K562 (cell line): ENCODE data around the gene SLC48A1. TPM values are rescaled to one million over a fixed set of nuclear protein-coding genes. Genes with fewer than 3 reads are reported as not detected.

Experiments
- BRD9 ChIP-seq: fragments of 450-650 bp; IDR thresholded peaks from 2 replicates; pipeline ENCODE4 v1.6.1; 2018; ENCODE audit warnings: low read depth; ENCODE audit not compliant: partially characterized antibody
- CBFB ChIP-seq: sonication (generic); formaldehyde crosslinking; IDR thresholded peaks from 2 replicates; pipeline ENCODE4 v1.4.0; 2020; ENCODE audit warnings: mild to moderate bottlenecking, missing genetic modification reagents
- CREM ChIP-seq: IDR thresholded peaks from 2 replicates; pipeline ENCODE4 v1.6.1; 2014; ENCODE audit warnings: antibody characterized with exemption, low read depth
- DIDO1 ChIP-seq: fragments of 450-650 bp; IDR thresholded peaks from 2 replicates; pipeline ENCODE4 v1.6.1; 2016; ENCODE audit warnings: low read depth, missing biosample characterization, missing genetic modification characterization
- EP300 ChIP-seq: IDR thresholded peaks from 2 replicates; pipeline ENCODE4 v1.6.1; 2012; ENCODE audit warnings: low read length, improper control_type of control experiment
- FOXA3 ChIP-seq, 2 experiments: fragments of 450-650 bp in 1 of 2; sonication (generic) in 1 of 2; formaldehyde crosslinking; IDR thresholded peaks in 1 of 2; conservative IDR thresholded peaks in 1 of 2; 2 replicates each; pipeline versions ENCODE4 v1.4.0 to v1.8.0; 2020 to 2022; ENCODE audit warnings: mild to moderate bottlenecking in 2 of 2, missing genetic modification reagents in 1 of 2
- HDAC3 ChIP-seq: fragments of 450-650 bp; IDR thresholded peaks from 2 replicates; pipeline ENCODE4 v1.6.1; 2018; ENCODE audit warnings: borderline replicate concordance, mild to moderate bottlenecking, moderate library complexity; ENCODE audit not compliant: partially characterized antibody
- HMG20A ChIP-seq: fragments of 450-650 bp; formaldehyde crosslinking; conservative IDR thresholded peaks from 2 replicates; pipeline ENCODE4 v1.4.0; 2020; ENCODE audit warnings: mild to moderate bottlenecking, mixed read lengths
- IRF2 ChIP-seq: sonication (generic); formaldehyde crosslinking; IDR thresholded peaks from 2 replicates; pipeline ENCODE4 v1.8.1; 2022; ENCODE audit warnings: mild to moderate bottlenecking, missing genetic modification reagents
- NFYB ChIP-seq: IDR thresholded peaks from 2 replicates; pipeline ENCODE4 v1.6.1; 2011; ENCODE audit warnings: mild to moderate bottlenecking, moderate library complexity; ENCODE audit not compliant: insufficient read length; ENCODE audit errors: extremely low read depth
- POLR2H ChIP-seq: IDR thresholded peaks from 2 replicates; pipeline ENCODE4 v1.6.1; 2016; ENCODE audit warnings: missing genetic modification characterization, low read depth, mild to moderate bottlenecking, control low read depth, missing compliant biosample characterization, moderate library complexity
- PRPF4 ChIP-seq: fragments of 200-400 bp; formaldehyde crosslinking; IDR thresholded peaks from one replicate; pipeline ENCODE4 v1.6.1; 2017; ENCODE audit warnings: low read length, low read depth, mild to moderate bottlenecking; ENCODE audit not compliant: insufficient read depth, poor library complexity, severe bottlenecking
- SETDB1 ChIP-seq: IDR thresholded peaks from one replicate; pipeline ENCODE4 v1.6.1; 2012; ENCODE audit warnings: low read length, control low read depth, inconsistent platforms
- TEAD1 ChIP-seq, 2 experiments: fragments of 450-650 bp in 1 of 2; sonication (generic) in 1 of 2; formaldehyde crosslinking; IDR thresholded peaks; 2 replicates each; pipeline versions ENCODE4 v1.4.0 to v1.8.0; 2020 to 2022; ENCODE audit warnings: mild to moderate bottlenecking in 2 of 2, missing genetic modification reagents in 1 of 2
- YBX1 ChIP-seq: fragments of 450-650 bp; IDR thresholded peaks from 2 replicates; pipeline ENCODE4 v1.7.1; 2016; ENCODE audit warnings: mild to moderate bottlenecking
- polyA plus RNA-seq, 8 experiments: library from polyadenylated mRNA; depleted of rRNA in 4 of 8; stranded (reverse) in 5 of 8; unstranded in 3 of 8; fragments of >200 nt; fragmentation: Nextera tagmentation in 2 of 8; fragmentation: Illumina TruSeq in 1 of 8; extraction: Ambion mirVana in 2 of 8; extraction: Trizol in 1 of 8; gene quantifications; 2 replicates each; pipeline versions ENCODE4 v1.2.1 to v1.2.3, GENCODE V29; 2011 to 2014; ENCODE audit warnings: inconsistent platforms in 1 of 8, missing spikeins in 1 of 8
- total RNA-seq, 7 experiments: library from RNA; depleted of rRNA in 6 of 7; stranded (reverse); fragments of >200 nt in 6 of 7; fragmentation: Illumina TruSeq in 2 of 7; extraction: Trizol in 2 of 7; gene quantifications; 2 replicates each; pipeline versions ENCODE4 v1.2.1 to v1.2.3, GENCODE V29; 2011 to 2021; ENCODE audit warnings: low replicate concordance in 1 of 7
- TF ChIP-seq, protein P1 (sequence below): IDR thresholded peaks from 3 replicates; pipeline ENCODE4 v1.6.1; 2011; ENCODE audit warnings: borderline replicate concordance, mild to moderate bottlenecking, moderate library complexity; ENCODE audit not compliant: insufficient read length; ENCODE audit errors: extremely low read depth
- TF ChIP-seq, protein P2 (sequence below): fragments of 450-650 bp; IDR thresholded peaks from 2 replicates; pipeline ENCODE4 v1.6.1; 2016; ENCODE audit warnings: mild to moderate bottlenecking
- TF ChIP-seq, protein P3 (sequence below): fragments of 250-450 bp; sonication (Bioruptor Pico); IDR thresholded peaks from 2 replicates; pipeline ENCODE4 v1.8.0; 2022; ENCODE audit warnings: inconsistent platforms, mild to moderate bottlenecking, moderate library complexity, borderline replicate concordance
- TF ChIP-seq, protein P4 (sequence below): sonication (generic); formaldehyde crosslinking; IDR thresholded peaks from 2 replicates; pipeline ENCODE4 v1.8.1; 2022; ENCODE audit warnings: missing genetic modification reagents

Gene SLC48A1
- total and polyA plus RNA-seq, 9 of the 15 experiments (the other 6 are each of a cell fraction or from before 2014, with no cell fraction given), result 10.7 to 37.5 (median 18.7) TPM

DNA sequence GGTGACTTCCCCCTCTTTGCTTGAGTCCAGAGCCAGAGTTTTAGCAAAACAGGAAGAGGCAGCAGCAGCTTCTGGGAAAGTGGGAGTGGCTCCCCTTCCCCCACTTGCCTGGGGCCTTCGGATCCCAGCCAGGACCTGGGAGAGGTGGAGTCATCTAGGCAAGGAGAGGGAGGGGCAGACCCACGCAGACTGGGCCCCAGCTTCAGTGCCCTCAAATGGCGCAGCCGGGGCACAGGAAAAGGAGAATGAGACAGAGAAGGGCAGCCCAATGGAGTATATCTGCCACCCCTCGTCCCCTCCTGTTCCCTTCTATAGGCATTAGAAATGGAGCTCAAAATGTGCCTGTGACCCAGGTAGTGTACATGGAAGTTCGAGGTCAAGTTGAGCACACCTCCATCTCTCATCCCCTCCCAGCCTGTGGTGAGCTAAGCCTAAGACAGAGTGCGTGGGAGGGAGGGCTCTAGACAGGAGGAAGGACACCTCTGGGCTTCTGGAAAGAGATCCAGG lies 56.0 kb downstream of the SLC48A1 start (continued):
- TF ChIP-seq NFYB, result no peak
- no peak for TF ChIP-seq IRF2 (CRISPR knock-in tag)
- TF ChIP-seq HDAC3, result no peak
- TF ChIP-seq YBX1, result no peak
- TF ChIP-seq CREM, result 0 out of 2 replicates have a peak, but pooled peaks have one; percentile 22
- TF ChIP-seq TEAD1 (CRISPR knock-in tag; IDR thresholded peaks at IDR 0.05), result no peak
- TF ChIP-seq BRD9, result peak; percentile 23
- TF ChIP-seq, protein P1, sequence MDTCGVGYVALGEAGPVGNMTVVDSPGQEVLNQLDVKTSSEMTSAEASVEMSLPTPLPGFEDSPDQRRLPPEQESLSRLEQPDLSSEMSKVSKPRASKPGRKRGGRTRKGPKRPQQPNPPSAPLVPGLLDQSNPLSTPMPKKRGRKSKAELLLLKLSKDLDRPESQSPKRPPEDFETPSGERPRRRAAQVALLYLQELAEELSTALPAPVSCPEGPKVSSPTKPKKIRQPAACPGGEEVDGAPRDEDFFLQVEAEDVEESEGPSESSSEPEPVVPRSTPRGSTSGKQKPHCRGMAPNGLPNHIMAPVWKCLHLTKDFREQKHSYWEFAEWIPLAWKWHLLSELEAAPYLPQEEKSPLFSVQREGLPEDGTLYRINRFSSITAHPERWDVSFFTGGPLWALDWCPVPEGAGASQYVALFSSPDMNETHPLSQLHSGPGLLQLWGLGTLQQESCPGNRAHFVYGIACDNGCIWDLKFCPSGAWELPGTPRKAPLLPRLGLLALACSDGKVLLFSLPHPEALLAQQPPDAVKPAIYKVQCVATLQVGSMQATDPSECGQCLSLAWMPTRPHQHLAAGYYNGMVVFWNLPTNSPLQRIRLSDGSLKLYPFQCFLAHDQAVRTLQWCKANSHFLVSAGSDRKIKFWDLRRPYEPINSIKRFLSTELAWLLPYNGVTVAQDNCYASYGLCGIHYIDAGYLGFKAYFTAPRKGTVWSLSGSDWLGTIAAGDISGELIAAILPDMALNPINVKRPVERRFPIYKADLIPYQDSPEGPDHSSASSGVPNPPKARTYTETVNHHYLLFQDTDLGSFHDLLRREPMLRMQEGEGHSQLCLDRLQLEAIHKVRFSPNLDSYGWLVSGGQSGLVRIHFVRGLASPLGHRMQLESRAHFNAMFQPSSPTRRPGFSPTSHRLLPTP, result no peak
- TF ChIP-seq HMG20A, result no peak
- TF ChIP-seq SETDB1, result no peak
- TF ChIP-seq, protein P2, sequence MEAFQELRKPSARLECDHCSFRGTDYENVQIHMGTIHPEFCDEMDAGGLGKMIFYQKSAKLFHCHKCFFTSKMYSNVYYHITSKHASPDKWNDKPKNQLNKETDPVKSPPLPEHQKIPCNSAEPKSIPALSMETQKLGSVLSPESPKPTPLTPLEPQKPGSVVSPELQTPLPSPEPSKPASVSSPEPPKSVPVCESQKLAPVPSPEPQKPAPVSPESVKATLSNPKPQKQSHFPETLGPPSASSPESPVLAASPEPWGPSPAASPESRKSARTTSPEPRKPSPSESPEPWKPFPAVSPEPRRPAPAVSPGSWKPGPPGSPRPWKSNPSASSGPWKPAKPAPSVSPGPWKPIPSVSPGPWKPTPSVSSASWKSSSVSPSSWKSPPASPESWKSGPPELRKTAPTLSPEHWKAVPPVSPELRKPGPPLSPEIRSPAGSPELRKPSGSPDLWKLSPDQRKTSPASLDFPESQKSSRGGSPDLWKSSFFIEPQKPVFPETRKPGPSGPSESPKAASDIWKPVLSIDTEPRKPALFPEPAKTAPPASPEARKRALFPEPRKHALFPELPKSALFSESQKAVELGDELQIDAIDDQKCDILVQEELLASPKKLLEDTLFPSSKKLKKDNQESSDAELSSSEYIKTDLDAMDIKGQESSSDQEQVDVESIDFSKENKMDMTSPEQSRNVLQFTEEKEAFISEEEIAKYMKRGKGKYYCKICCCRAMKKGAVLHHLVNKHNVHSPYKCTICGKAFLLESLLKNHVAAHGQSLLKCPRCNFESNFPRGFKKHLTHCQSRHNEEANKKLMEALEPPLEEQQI, result no peak
- TF ChIP-seq CBFB (CRISPR knock-in tag), result no peak
- TF ChIP-seq PRPF4, result no peak
- TF ChIP-seq FOXA3 (CRISPR knock-in tag; conservative IDR thresholded peaks at IDR 0.05 in 1 of 2, IDR thresholded peaks at IDR 0.05 in 1 of 2), result no peak
- peak; percentile 62 for TF ChIP-seq EP300
- TF ChIP-seq, protein P3, sequence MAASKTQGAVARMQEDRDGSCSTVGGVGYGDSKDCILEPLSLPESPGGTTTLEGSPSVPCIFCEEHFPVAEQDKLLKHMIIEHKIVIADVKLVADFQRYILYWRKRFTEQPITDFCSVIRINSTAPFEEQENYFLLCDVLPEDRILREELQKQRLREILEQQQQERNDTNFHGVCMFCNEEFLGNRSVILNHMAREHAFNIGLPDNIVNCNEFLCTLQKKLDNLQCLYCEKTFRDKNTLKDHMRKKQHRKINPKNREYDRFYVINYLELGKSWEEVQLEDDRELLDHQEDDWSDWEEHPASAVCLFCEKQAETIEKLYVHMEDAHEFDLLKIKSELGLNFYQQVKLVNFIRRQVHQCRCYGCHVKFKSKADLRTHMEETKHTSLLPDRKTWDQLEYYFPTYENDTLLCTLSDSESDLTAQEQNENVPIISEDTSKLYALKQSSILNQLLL (CRISPR knock-in tag), result no peak
- TF ChIP-seq POLR2H (tag), result no peak; the same call in 1 of the 2 replicates
- TF ChIP-seq, protein P4, sequence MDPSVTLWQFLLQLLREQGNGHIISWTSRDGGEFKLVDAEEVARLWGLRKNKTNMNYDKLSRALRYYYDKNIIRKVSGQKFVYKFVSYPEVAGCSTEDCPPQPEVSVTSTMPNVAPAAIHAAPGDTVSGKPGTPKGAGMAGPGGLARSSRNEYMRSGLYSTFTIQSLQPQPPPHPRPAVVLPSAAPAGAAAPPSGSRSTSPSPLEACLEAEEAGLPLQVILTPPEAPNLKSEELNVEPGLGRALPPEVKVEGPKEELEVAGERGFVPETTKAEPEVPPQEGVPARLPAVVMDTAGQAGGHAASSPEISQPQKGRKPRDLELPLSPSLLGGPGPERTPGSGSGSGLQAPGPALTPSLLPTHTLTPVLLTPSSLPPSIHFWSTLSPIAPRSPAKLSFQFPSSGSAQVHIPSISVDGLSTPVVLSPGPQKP (CRISPR knock-in tag), result no peak
- no peak for TF ChIP-seq DIDO1 (tag)
